ENCODE data around the gene SLC29A4.
"Not testable (repeated sequence)": the region's sequence is repeated elsewhere in the genome, so short reads cannot be mapped to it uniquely, and the experiment has no call there.

- TF ChIP-seq, protein P1, sequence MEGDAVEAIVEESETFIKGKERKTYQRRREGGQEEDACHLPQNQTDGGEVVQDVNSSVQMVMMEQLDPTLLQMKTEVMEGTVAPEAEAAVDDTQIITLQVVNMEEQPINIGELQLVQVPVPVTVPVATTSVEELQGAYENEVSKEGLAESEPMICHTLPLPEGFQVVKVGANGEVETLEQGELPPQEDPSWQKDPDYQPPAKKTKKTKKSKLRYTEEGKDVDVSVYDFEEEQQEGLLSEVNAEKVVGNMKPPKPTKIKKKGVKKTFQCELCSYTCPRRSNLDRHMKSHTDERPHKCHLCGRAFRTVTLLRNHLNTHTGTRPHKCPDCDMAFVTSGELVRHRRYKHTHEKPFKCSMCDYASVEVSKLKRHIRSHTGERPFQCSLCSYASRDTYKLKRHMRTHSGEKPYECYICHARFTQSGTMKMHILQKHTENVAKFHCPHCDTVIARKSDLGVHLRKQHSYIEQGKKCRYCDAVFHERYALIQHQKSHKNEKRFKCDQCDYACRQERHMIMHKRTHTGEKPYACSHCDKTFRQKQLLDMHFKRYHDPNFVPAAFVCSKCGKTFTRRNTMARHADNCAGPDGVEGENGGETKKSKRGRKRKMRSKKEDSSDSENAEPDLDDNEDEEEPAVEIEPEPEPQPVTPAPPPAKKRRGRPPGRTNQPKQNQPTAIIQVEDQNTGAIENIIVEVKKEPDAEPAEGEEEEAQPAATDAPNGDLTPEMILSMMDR (IDR thresholded peaks at IDR 0.05), result not testable (repeated sequence)
- TF ChIP-seq POLR2A (IDR thresholded peaks at IDR 0.05), result not testable (repeated sequence)
Measured at GRCh38 chr7:5318613-5319012, 35.9 kb downstream of the SLC29A4 start.

Measured in adrenal gland (tissue), 5 donors.